GM12865 (cell line): Measurements from ENCODE around the gene DUOX2.
"Not testable (repeated sequence)": the region's sequence is repeated elsewhere in the genome, so short reads cannot be mapped to it uniquely, and the experiment has no call there.

Source experiments
- DNase-seq: peaks from one replicate; pipeline ENCODE4 v3.0.0; 2010; ENCODE audit warnings: low read depth
- H3K4me3 ChIP-seq: 2 replicates; pipeline ENCODE4 v1.5.1; 2011; ENCODE audit warnings: mild to moderate bottlenecking, low read depth, low read length, control low read depth
- TF ChIP-seq, protein P1 (sequence below): IDR thresholded peaks from 2 replicates; pipeline ENCODE4 v1.5.1; 2011; ENCODE audit warnings: low read length, control low read depth, low read depth, inconsistent platforms; ENCODE audit not compliant: insufficient read depth; ENCODE audit errors: missing control alignments

DUOX2 gene

DNA sequence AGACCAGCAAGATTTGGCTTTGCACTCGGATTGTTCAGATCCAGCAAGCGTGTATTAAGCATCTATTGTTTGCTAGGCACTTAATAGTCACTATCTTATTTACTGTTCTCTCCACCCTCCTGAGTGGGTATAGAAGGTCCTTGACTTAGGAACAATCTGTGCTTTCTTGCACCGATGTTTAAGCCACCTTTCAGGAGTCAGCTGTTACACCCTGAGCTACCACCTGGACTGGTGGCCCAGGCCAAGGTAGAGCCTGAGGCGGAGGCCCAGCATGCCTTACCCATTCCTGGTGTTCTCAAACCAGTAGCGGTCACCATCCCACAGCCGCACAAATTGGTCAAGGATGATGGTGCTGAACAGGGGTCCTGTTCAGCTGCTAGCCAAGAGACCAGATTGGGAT lies 25.8 kb upstream of the DUOX2 start:
- DNase-seq: no peak
- H3K4me3 ChIP-seq: no peak overlapping the region
- TF ChIP-seq, protein P1, sequence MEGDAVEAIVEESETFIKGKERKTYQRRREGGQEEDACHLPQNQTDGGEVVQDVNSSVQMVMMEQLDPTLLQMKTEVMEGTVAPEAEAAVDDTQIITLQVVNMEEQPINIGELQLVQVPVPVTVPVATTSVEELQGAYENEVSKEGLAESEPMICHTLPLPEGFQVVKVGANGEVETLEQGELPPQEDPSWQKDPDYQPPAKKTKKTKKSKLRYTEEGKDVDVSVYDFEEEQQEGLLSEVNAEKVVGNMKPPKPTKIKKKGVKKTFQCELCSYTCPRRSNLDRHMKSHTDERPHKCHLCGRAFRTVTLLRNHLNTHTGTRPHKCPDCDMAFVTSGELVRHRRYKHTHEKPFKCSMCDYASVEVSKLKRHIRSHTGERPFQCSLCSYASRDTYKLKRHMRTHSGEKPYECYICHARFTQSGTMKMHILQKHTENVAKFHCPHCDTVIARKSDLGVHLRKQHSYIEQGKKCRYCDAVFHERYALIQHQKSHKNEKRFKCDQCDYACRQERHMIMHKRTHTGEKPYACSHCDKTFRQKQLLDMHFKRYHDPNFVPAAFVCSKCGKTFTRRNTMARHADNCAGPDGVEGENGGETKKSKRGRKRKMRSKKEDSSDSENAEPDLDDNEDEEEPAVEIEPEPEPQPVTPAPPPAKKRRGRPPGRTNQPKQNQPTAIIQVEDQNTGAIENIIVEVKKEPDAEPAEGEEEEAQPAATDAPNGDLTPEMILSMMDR: no peak

DNA sequence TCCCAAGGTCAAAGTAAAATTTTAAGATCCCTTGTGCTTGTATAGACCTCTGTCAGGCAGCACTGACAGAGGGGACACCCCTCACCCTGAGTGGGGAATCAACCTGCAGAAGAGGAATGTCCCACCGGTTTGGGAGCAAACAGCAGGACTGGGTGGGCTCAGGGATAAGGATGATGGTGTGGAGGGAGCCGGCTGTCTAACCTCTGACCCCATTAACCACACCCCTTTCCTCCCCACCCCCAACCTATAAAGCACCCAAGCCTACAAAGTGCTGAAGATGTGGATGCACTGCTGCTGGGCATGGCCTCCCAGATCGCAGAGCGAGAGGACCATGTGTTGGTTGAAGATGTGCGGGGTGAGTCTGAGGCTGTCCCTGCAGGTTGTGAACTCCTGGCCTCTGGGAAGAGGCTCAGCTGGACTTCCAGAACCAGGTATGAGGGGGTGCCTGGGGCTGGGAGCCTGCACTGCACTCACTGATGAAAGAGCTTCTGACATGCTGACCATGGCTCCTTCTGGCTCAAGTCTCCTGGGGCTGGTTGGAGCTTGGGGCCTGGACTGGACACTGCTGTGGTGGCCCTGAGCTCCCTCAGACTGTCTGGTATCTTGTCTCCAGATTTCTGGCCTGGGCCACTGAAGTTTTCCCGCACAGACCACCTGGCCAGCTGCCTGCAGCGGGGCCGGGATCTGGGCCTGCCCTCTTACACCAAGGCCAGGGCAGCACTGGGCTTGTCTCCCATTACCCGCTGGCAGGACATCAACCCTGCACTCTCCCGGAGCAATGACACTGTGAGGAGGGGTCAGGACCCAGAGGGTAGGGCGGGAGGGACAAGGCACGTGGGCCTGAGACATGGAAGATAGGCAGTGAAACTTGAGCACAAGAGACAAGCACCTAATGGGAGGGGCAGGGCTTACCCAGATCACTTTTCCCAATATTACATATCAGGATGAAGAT lies 25.1 kb upstream of the DUOX2 start:
- DNase-seq: no peak
- TF ChIP-seq, protein P1: no peak

DNA sequence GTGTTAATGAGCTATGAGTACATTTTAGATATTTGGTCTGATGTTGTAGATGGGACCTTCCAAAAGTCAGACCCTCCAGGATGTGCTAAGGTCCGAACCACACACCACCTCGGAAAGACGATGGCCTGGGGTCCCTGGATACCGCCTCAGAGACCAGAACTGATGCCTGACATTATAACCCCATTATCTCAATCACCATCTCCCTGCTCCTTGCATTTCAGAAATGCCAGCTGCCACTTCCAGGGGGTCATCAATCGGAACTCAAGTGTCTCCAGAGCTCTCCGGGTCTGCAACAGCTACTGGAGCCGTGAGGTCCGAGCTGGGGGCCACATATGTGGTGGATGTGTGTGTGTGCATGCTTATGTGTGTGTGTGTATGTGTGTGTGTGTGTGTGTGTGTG lies 23.7 kb upstream of the DUOX2 start:
- TF ChIP-seq, protein P1: no peak

More for the DNA sequence above, 25.1 kb upstream of the DUOX2 start:
- no peak overlapping the region for H3K4me3 ChIP-seq

DNA sequence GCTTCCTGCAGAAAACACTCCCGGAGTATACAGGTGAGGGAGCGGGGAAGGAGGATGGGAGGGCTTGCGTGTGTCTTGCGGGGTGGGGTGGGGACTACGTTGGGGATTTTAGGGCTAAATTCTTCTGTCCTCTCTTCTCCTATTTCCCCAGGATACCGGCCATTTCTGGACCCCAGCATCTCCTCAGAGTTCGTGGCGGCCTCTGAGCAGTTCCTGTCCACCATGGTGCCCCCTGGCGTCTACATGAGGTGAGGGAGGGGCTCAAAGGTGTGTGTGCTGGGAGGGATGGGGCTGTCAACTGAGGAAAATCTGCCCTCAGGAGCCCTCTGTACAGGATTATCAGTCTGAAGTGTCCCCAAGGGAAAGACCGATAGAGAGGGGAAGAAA lies 22.4 kb upstream of the DUOX2 start:
- TF ChIP-seq, protein P1: no peak
- no peak overlapping the region for H3K4me3 ChIP-seq
- DNase-seq: no peak

More for the DNA sequence above, 23.7 kb upstream of the DUOX2 start:
- DNase-seq: no peak
- no peak overlapping the region for H3K4me3 ChIP-seq

DNA sequence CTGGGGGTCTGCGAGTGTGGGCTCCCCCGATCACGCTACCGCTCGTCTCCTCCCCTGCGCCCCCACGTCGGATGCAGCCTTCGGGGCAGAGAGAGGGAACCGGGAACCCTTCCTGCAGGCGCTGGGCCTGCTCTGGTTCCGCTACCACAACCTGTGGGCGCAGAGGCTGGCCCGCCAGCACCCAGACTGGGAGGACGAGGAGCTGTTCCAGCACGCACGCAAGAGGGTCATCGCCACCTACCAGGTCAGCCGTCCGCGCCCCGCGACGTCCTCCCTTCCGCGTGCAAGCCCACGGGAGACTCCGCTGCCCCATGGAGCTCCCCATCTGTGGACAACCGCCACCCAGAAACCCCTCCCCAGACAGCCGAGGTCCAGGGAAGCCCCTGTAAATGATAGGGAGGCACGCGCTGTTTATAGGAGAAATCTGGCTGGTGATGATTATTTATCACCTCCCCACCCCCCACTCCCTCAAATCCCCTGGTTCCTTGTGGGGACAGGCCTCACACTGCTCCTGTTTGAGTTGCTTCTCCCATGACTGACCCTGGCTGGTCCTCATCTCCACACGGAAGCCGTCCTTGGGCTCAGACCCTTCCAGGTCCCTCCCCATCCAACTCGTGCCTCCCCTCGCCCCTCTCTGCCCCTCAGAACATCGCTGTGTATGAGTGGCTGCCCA lies 21.9 kb upstream of the DUOX2 start:
- not testable (repeated sequence) for DNase-seq

DNA sequence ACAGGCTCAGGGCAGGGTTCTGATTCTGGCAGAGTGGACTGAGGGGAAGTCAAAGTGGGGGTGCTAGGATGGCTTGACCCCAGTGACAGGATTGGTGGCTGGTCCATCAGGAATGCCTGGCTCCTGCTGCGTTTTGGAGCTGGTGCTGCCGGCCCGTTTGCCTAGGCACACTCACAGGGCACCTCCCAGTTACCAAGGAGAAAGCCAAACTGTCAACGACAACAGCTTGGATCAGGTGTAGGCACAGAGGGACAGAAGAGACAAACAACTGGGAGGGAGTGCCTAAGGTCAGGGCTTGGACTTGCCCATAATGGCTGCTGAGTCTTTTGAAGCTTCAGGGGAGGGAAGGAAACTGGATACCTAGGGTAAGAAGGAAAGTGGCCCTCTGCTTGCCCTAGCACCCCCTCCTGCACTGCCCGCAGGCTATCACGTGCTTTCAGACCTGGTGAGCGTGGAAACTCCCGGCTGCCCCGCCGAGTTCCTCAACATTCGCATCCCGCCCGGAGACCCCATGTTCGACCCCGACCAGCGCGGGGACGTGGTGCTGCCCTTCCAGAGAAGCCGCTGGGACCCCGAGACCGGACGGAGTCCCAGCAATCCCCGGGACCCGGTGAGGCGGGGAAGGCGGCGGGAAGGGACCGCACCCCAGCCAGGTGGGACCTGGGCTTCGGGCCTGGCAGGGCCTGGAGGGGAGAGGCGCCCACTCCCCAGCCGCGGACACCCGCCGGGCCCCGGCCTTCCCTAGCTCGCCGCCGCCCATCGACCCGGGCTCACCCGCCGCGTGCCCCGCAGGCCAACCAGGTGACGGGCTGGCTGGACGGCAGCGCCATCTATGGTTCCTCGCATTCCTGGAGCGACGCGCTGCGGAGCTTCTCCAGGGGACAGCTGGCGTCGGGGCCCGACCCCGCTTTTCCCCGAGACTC lies 21.0 kb upstream of the DUOX2 start:
- TF ChIP-seq, protein P1: no peak
- no peak for DNase-seq
- H3K4me3 ChIP-seq: no peak overlapping the region

More for the DNA sequence above, 21.9 kb upstream of the DUOX2 start:
- not testable (repeated sequence) for H3K4me3 ChIP-seq
